GM21576 (cell line): Measurements from ENCODE around the gene ATP8B2.
"Not testable (repeated sequence)": the region's sequence is repeated elsewhere in the genome, so short reads cannot be mapped to it uniquely, and the experiment has no call there.

Experiments used
- ATAC-seq: cut with Tn5 transposase; IDR thresholded peaks from one replicate; pipeline ENCODE4 v1.9.1; 2021; ENCODE audit warnings: mild to moderate bottlenecking, moderate library complexity; ENCODE audit not compliant: unreplicated experiment

Gene ATP8B2

DNA sequence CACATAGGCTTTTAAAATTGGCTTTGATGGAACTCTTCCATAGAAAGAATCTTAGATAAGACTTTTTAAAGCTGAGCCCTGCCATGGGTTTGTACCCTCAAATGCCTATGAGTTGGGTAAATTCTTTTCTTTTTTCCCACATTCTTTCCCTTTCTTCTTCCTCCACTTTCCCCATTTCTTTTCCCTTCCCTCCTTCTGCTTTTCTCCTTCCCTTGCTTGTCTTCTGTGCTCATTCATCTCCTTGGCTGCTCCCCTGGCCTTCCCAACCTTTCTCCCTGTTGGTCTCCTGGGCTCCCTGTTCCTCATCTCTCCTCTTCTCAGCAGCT, 3.8 kb upstream of the ATP8B2 start:
- not testable (repeated sequence) for ATAC-seq

DNA sequence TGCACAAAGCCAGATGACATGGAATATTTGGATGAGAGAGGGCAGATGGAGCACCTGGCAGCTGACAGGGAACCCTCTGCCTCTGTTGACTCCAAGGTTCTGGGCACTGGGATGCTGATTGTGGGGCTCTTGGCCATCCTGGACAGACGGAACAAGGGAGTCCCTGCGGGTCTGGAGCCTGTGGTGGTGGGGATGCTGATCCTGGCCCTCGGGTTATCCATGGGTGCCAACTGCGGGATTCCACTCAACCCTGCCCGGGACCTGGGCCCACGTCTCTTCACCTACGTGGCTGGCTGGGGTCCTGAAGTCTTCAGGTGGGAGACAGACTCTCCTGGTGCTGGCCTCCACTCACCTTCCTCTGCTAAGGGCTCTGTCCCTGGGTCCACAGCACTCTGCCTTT, 1.8 kb upstream of the ATP8B2 start:
- ATAC-seq, result no peak

GRCh38 chr1:154324241-154324640, 1.1 kb upstream of the ATP8B2 start:
- ATAC-seq, result no peak

DNA sequence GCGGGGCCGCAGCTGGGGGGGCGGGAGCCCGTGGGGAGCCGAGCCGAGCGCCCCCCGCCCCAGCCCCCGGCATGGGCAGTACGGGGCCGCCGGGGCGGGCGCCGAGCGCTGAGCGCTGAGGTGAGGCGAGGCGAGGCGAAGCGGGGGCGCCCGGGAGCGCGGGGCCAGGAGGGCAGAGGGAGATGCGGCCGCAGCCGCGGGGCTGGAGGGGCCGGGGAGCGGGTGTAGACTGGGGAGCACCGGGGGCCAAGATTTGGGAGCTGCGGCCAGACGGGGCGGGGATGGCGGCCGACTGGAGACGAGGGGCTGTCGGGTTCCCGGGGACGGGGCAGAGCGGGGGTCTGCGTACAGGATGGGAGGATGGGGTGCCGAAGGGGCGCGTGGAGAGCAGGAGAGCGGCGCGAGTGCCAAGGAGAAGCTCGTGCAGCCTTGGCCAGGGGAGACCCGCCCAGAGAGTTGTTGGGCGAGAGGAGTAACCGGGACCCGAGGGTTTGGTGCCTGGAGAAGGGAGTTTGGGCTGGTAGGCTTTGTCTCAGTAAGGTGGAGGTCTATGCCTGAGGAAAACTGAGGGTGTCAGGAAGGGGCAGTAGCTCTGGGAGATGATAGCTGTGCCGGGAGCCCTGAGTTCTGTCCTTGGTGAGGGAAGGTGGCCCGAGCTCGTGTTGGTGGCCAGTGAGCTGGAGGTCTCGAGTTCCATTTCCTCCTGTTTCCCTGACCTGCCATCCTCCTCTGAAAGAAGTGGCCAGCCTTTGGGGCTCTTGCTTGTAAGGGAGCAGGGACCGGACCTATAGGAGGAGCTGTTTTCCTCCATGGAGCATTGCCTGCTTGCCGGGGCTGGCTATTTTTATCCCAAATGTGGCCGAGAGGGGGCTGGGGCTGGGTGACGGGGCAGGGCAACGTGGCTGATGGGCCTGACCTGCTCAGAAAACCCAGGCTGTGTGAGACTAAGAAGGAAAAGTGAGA, 539 bp downstream of the ATP8B2 start:
- ATAC-seq, result no peak

DNA sequence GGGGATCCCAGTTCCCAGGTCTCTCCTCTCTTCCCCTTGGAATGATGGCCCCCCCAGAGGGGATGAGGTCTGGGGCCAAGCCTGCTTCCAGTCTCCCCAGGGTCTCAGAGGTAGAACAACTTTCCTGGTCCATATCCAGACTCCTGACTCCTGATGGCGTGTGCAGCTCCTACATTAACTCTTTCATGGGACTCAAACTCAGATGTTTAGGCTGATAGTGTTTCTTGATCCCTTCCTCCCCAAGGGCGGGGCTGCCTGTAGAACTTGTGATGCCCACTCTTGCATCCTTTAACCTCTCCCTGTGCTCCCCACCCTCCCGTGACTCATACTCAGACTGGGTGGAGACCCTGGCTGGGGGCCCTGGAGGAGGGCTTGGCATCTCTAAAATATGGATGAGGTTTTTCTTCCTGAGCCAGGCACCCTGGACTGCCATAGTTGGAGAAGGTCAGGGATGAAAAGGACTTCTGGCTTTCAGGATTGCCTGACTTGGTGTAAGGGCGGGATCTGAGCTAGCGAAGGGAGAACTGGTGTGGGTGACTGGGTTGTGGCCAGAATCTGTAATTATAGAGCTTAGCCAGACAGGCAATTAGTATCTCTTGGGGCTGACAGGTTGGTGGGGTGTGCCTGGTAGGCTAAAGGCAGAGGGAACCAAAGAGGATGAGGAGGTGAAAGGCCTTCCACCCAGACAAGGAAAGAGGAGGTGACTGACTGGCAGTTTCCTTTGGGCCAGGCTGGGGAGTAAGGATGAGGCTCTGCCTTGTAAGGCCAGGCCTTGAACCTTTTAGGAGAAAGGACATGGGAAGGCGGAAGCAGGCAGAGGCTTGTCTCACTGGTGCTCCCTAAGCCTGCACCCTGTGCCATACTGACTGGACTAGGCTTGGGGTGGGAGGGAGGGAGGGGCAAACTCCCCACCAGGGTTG, 1.5 kb downstream of the ATP8B2 start:
- ATAC-seq, result no peak

DNA sequence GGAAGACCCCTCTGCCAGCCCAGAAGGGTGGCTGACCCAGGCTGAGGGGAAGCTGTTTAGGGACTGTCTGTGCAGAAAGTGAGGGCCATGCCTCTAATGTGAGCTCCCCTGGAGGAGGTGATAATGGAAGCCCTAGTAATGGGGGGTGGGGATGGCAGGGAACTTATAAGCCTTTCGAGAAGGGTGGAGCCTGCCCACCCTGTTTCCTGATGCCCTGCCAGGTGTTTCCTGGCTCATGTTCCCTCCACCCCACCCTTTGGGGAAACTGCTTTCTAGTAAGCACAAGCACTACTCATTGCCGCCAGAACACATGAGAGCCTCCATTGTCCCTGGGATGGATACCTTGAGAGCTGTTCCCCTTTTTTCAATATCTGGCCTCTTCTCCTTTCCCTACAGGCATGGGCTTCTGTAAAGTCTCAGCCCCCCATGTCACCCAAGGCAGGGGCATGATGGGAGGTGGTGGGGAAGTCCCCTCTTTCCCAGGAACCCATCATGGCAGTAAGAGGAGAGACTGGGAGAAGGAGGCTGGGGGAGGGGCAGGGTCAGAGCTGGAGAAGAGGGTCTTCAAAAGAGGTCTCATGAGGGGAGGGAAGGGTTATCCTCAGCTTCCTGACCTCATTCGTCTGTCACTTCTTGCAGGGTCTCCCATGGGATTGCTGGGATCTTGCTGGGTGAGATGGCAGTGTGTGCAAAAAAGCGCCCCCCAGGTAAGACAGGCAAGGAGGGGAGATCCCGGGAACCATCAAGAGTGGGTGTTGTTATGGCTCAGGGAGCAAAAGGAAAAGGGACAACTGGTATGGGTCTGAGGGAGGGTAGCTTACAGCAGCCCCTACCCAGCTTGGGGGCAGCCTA, 2.4 kb downstream of the ATP8B2 start:
- ATAC-seq, result no peak

GRCh38 chr1:154328318-154329151, 3.2 kb downstream of the ATP8B2 start:
- no peak for ATAC-seq

GRCh38 chr1:154329152-154329521, 3.8 kb downstream of the ATP8B2 start:
- ATAC-seq, result no peak

DNA sequence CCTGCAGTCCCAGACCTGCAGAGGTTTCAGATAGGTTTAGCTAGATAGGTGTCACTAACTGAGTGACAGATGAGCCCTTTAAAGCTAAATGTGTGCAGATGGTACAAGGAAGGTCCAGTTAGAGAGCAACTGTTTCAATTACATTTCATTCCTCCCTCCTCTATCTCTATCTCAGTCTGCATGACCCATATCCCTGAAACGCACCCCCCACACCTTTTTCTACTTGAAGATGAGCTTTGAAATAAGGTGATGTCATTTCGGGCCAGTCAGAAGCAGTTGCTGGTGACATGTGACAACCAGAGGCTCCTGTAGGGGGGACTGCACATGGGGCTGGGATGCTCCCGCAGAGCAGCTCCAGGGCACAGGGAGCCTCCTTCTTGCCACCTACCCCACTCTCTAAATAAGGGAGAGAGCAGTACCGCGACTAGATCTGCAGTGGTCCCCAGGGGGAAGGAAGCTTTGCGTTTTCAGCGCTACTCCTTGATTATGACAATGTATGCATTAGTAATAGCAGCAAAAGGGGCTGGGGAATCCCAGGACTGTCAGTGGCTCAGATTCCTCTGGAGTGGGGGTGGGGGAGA, 4.3 kb downstream of the ATP8B2 start:
- no peak for ATAC-seq

DNA sequence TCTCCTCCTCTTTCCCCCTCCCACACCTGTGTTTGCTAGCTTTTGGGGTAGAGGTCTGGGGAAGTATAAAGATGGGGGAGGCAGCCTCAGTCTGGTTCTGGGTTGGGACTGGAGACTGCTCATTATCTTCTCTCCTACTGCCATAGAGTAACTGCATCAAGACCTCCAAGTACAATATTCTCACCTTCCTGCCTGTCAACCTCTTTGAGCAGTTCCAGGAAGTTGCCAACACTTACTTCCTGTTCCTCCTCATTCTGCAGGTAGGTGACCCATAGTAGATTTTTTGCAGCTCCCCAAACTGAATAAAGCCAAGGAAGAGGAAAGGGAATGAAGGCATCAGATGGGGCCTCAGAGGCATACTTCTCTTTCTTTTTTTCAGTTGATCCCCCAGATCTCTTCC, 5.3 kb downstream of the ATP8B2 start:
- ATAC-seq, result no peak

- ATAC-seq, result no peak
These were observed 9.0 kb downstream of the ATP8B2 start for GRCh38 chr1:154334079-154335024.

GRCh38 chr1:154335025-154335714, 9.8 kb downstream of the ATP8B2 start:
- peak; percentile 52 for ATAC-seq

DNA sequence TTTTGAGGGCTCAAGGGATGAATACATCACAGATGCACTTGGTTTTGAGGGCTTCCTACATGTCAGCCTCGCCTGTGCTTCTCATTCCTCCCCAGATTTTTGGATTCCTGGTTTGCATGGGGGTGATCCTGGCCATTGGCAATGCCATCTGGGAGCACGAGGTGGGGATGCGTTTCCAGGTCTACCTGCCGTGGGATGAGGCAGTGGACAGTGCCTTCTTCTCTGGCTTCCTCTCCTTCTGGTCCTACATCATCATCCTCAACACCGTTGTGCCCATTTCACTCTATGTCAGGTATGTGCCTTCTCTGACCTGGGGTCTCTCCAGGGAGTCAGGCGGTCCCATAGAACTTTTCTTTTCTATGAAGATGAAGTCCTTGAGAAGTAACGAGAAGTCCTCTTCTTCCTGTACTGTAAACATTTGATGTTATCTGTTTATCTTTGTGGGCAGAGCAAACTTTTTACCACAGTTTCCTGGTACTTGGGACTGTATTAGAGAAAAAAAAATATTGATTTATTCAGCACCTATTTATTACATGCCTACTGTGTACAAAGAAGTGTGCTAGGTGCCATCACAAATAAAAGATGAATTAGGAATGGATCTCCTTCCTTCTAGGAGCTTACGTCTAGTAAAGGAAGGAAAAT, 12.0 kb downstream of the ATP8B2 start:
- ATAC-seq, result no peak

DNA sequence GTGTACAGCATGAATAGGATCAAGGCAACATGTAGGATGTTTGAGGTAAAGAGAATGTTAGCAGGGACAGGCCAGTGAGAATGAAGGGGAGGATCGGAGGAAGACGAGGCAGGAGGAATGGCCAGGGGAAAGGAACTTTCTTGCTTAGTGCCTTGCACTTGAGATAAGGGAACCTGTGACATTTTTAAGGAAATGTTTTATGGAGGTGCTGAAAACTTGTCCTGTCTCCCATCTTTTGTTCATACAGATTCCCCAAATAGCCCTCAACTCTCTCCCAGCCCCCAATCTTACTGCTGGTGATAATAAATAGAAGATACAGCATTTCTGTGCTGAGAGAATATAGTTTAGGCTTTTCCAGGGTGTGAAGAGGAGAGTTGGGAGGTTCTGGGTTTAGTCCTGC, 13.6 kb downstream of the ATP8B2 start:
- no peak for ATAC-seq

DNA sequence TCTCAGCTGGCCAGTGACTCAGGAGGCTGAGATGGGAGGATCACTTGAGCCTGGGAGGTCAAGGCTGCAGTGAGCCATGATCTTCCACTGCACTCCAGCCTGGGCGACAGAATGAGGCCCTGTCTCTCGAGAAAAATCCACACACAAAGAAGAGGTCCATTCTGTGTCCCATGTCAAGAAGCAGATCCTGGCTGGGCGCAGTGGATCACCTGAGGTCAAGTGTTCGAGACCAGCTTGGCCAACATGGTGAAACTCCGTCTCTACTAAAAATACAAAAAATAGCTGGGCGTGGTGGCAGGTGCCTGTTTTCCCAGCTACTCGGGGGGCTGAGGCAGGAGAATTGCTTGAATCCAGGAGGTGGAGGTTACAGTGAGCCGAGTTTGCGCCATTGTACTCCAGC, 16.0 kb downstream of the ATP8B2 start:
- not testable (repeated sequence) for ATAC-seq

DNA sequence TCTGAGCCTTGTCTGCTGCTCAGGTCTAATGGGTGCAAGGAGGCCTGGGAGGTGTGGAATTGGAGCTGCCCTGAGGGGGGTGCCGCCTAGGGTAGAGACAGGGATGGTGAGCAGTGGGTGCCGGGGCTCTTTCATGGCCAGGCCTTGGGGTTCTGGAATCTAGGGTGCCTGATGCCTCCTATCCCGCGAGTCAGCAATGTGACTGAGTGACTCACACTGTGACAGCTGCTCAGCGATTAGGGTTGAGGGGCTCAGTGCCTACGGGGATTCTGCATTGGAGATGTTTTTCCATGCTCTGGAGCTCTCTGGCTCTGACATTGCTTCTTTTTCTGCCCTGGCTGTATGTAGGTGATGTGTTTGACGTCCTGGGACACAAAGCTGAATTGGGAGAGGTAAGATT, 16.8 kb downstream of the ATP8B2 start:
- no peak for ATAC-seq

GRCh38 chr1:154342836-154343472, 17.6 kb downstream of the ATP8B2 start:
- no peak for ATAC-seq
